Breast epithelium (tissue), 3 donors: ENCODE measurements around the gene ADGRA1.

Experiments used
- CTCF ChIP-seq, 3 donors: fragments of 450-650 bp; IDR thresholded peaks; one replicate each; pipeline ENCODE4 v1.5.1; 2016 to 2017; ENCODE audit warnings: antibody characterized with exemption in 3 of 3, mild to moderate bottlenecking in 3 of 3, moderate library complexity in 3 of 3
- POLR2A ChIP-seq: fragments of 450-650 bp; IDR thresholded peaks from one replicate; pipeline ENCODE4 v1.6.1; 2016; ENCODE audit warnings: antibody characterized with exemption, mild to moderate bottlenecking, moderate library complexity
- POLR2AphosphoS5 ChIP-seq, 3 donors: sonication (generic); formaldehyde crosslinking; IDR thresholded peaks; one replicate each; pipeline ENCODE4 v1.6.1; 2017; ENCODE audit warnings: antibody characterized with exemption in 3 of 3

- TF ChIP-seq POLR2A = no peak
- no peak for TF ChIP-seq CTCF (IDR thresholded peaks at IDR 0.05)
- no peak for TF ChIP-seq POLR2AphosphoS5 (IDR thresholded peaks at IDR 0.05)
Observed at GRCh38 chr10:133113146-133113830, 25.6 kb downstream of the ADGRA1 start.
